Tibial nerve (tissue), 4 donors: ENCODE data around the gene BCL2.

Experiments used
- EP300 ChIP-seq, 2 donors: sonication (generic); formaldehyde crosslinking; IDR thresholded peaks; one replicate each; pipeline ENCODE4 v1.6.1; 2017; ENCODE audit warnings: antibody characterized with exemption in 2 of 2, mild to moderate bottlenecking in 1 of 2
- POLR2A ChIP-seq, 2 donors: fragments of 450-650 bp; IDR thresholded peaks; one replicate each; pipeline ENCODE4 v1.6.1; 2017; ENCODE audit warnings: antibody characterized with exemption in 2 of 2, mild to moderate bottlenecking in 2 of 2, moderate library complexity in 2 of 2
- TF ChIP-seq, protein P1 (sequence below), 5 experiments: fragments of 200-600 bp in 3 of 5; fragments of 450-650 bp in 2 of 5; sonication (generic) in 3 of 5; IDR thresholded peaks; one replicate each; pipeline ENCODE4 v1.5.1; 2016 to 2019; ENCODE audit warnings: antibody characterized with exemption in 5 of 5, mild to moderate bottlenecking in 3 of 5, moderate library complexity in 2 of 5

DNA sequence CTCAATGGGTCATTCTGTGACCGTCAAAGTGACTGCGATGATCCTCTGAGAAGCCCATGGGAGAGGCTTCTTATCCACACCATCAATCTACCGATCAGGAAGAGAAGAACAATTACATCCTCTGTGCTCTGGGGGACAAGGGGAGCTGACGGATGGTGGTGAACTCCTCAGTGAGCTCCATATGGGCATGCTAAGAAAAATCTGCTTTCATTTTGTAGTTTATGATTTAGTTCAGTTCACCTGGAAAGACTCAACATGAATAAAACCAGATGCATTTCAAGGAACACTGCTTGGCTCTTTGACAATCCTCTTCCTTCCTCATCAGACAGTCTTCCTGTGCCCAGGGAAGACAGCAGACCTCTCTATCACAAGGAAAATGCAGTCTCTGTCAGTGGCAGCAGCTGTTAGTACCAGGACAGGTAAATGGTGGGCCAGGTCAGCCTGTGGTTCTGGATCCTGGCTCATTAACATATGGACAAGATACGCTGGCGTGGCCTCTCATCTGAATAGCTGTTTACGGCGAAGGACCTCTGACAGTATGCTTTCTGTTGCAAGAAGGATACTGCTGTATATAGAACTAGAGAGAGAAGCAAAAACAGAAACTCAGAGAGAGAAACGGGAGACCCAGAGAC, 176.9 kb downstream of the BCL2 start:
- TF ChIP-seq, protein P1, sequence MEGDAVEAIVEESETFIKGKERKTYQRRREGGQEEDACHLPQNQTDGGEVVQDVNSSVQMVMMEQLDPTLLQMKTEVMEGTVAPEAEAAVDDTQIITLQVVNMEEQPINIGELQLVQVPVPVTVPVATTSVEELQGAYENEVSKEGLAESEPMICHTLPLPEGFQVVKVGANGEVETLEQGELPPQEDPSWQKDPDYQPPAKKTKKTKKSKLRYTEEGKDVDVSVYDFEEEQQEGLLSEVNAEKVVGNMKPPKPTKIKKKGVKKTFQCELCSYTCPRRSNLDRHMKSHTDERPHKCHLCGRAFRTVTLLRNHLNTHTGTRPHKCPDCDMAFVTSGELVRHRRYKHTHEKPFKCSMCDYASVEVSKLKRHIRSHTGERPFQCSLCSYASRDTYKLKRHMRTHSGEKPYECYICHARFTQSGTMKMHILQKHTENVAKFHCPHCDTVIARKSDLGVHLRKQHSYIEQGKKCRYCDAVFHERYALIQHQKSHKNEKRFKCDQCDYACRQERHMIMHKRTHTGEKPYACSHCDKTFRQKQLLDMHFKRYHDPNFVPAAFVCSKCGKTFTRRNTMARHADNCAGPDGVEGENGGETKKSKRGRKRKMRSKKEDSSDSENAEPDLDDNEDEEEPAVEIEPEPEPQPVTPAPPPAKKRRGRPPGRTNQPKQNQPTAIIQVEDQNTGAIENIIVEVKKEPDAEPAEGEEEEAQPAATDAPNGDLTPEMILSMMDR (IDR thresholded peaks at IDR 0.05): no peak
- TF ChIP-seq POLR2A (IDR thresholded peaks at IDR 0.05) (no peak), EP300 (IDR thresholded peaks at IDR 0.05) (no peak)
